ENCODE measurements around the gene KRTAP20-4. TPM values are rescaled to one million over a fixed set of nuclear protein-coding genes. Genes with fewer than 3 reads are reported as not detected.

KRTAP20-4 gene
- total and polyA plus RNA-seq, 2 donors (not counting 1 experiment from before 2014, with no cell fraction given) = not detected

DNA sequence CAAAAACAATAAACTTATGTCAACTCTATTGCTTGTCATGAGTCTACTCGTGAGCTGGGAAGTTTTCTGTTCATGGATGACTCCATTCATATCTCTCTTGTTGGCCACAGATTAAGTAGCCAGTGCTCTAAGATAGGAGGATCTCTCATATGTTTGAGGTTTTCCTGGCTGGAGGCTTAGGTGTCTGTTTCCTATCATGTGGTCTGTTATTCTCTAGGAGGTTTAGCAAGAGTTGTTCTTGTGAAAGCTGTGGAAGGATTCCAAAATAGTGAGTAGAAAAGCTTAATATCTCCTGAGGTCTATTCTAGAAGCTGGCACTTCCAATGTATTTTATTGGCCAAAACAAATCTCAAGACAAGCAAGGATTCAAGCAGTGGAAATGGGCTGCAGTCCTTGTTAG, 8.8 kb downstream of the KRTAP20-4 start:
- H3K4me2 ChIP-seq (ENCODE audit: extremely low read depth, insufficient read depth, low read length) = no peak overlapping the region
- no peaks in the 10 kb centered on the region for H3K36me3 ChIP-seq (ENCODE audit: control insufficient read depth, insufficient read depth, low read length)
- no peaks in the 10 kb centered on the region for H3K27me3 ChIP-seq (ENCODE audit: control insufficient read depth, insufficient read depth, low read length)
- H3K79me2 ChIP-seq (ENCODE audit: control insufficient read depth, insufficient read depth, low read length) = no peaks in the 10 kb centered on the region
- H3K27ac ChIP-seq (ENCODE audit: insufficient read depth, low read length) = no peak overlapping the region
- no peaks in the 10 kb centered on the region for H4K20me1 ChIP-seq (ENCODE audit: control insufficient read depth, extremely low read depth, insufficient read depth, low read length)
- no peak for DNase-seq (ENCODE audit: low read depth in 2 of 2)
- no peaks in the 10 kb centered on the region for H3K9me3 ChIP-seq (ENCODE audit: control insufficient read depth, insufficient read depth, low read depth, low read length)
- no peak overlapping the region for H3K4me3 ChIP-seq (replicated peaks in 1 of 4; ENCODE audit: control extremely low read depth in 1 of 4, insufficient read depth in 1 of 4, low read depth in 3 of 4, low read length in 4 of 4)
- no peak overlapping the region for H3K9ac ChIP-seq (ENCODE audit: insufficient read depth, low read length)
- H2AFZ ChIP-seq (ENCODE audit: low read length) = no peak overlapping the region
- TF ChIP-seq, protein P1, sequence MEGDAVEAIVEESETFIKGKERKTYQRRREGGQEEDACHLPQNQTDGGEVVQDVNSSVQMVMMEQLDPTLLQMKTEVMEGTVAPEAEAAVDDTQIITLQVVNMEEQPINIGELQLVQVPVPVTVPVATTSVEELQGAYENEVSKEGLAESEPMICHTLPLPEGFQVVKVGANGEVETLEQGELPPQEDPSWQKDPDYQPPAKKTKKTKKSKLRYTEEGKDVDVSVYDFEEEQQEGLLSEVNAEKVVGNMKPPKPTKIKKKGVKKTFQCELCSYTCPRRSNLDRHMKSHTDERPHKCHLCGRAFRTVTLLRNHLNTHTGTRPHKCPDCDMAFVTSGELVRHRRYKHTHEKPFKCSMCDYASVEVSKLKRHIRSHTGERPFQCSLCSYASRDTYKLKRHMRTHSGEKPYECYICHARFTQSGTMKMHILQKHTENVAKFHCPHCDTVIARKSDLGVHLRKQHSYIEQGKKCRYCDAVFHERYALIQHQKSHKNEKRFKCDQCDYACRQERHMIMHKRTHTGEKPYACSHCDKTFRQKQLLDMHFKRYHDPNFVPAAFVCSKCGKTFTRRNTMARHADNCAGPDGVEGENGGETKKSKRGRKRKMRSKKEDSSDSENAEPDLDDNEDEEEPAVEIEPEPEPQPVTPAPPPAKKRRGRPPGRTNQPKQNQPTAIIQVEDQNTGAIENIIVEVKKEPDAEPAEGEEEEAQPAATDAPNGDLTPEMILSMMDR (conservative IDR thresholded peaks at IDR 0.05 in 1 of 2, IDR thresholded peaks at IDR 0.05 in 1 of 2; ENCODE audit: low read depth in 1 of 2, low read length in 2 of 2) = no peak
- no peak for TF ChIP-seq EZH2 (IDR thresholded peaks at IDR 0.05; ENCODE audit: low read length, missing control alignments)
- no peaks in the 10 kb centered on the region for H3K4me1 ChIP-seq (ENCODE audit: control insufficient read depth, extremely low read depth, insufficient read depth, low read length)

- Histone ChIP-seq H2AFZ (ENCODE audit: low read length) (no peak within 1 kb of the TSS), H3K79me2 (ENCODE audit: control insufficient read depth, insufficient read depth, low read length) (no peaks in the 10 kb centered on the region), H3K27me3 (ENCODE audit: control insufficient read depth, insufficient read depth, low read length) (no peaks in the 10 kb centered on the region), H3K4me2 (ENCODE audit: extremely low read depth, insufficient read depth, low read length) (no peak within 1 kb of the TSS), H3K4me3 (replicated peaks in 1 of 4; ENCODE audit: control extremely low read depth in 1 of 4, insufficient read depth in 1 of 4, low read depth in 3 of 4, low read length in 4 of 4) (no peak within 1 kb of the TSS), H3K4me1 (ENCODE audit: control insufficient read depth, extremely low read depth, insufficient read depth, low read length) (no peaks in the 10 kb centered on the region), H3K9ac (ENCODE audit: insufficient read depth, low read length) (no peak within 1 kb of the TSS), H3K36me3 (ENCODE audit: control insufficient read depth, insufficient read depth, low read length) (no peaks in the 10 kb centered on the region), H4K20me1 (ENCODE audit: control insufficient read depth, extremely low read depth, insufficient read depth, low read length) (no peaks in the 10 kb centered on the region), H3K27ac (ENCODE audit: insufficient read depth, low read length) (no peak within 1 kb of the TSS), H3K9me3 (ENCODE audit: control insufficient read depth, insufficient read depth, low read depth, low read length) (no peaks in the 10 kb centered on the region)
- no peak for DNase-seq (ENCODE audit: low read depth in 2 of 2)
- TF ChIP-seq, protein P1 (conservative IDR thresholded peaks at IDR 0.05 in 1 of 2, IDR thresholded peaks at IDR 0.05 in 1 of 2; ENCODE audit: low read depth in 1 of 2, low read length in 2 of 2) = no peak
- no peak for TF ChIP-seq EZH2 (IDR thresholded peaks at IDR 0.05; ENCODE audit: low read length, missing control alignments)
Measured at GRCh38 chr21:30634906-30635305, 14.5 kb downstream of the KRTAP20-4 start, which contains the start of gene KRTAP20-2. Gene KRTAP20-2, plus strand, starts transcription at chr21:30635206. Its CDS starts 58 bp downstream, at chr21:30635264.

GRCh38 chr21:30638686-30639085, 18.3 kb downstream of the KRTAP20-4 start:
- DNase-seq (ENCODE audit: low read depth in 2 of 2) = no peak
- Histone ChIP-seq H3K4me1 (ENCODE audit: control insufficient read depth, extremely low read depth, insufficient read depth, low read length) (no peaks in the 10 kb centered on the region), H3K27me3 (ENCODE audit: control insufficient read depth, insufficient read depth, low read length) (no peaks in the 10 kb centered on the region), H3K4me3 (replicated peaks in 1 of 4; ENCODE audit: control extremely low read depth in 1 of 4, insufficient read depth in 1 of 4, low read depth in 3 of 4, low read length in 4 of 4) (no peak overlapping the region), H3K4me2 (ENCODE audit: extremely low read depth, insufficient read depth, low read length) (no peak overlapping the region), H2AFZ (ENCODE audit: low read length) (no peak overlapping the region), H3K36me3 (ENCODE audit: control insufficient read depth, insufficient read depth, low read length) (no peaks in the 10 kb centered on the region), H3K9ac (ENCODE audit: insufficient read depth, low read length) (no peak overlapping the region), H3K27ac (ENCODE audit: insufficient read depth, low read length) (no peak overlapping the region), H3K79me2 (ENCODE audit: control insufficient read depth, insufficient read depth, low read length) (no peaks in the 10 kb centered on the region), H3K9me3 (ENCODE audit: control insufficient read depth, insufficient read depth, low read depth, low read length) (no peaks in the 10 kb centered on the region), H4K20me1 (ENCODE audit: control insufficient read depth, extremely low read depth, insufficient read depth, low read length) (no peaks in the 10 kb centered on the region)
- TF ChIP-seq EZH2 (IDR thresholded peaks at IDR 0.05; ENCODE audit: low read length, missing control alignments) = no peak
- TF ChIP-seq, protein P1 (conservative IDR thresholded peaks at IDR 0.05 in 1 of 2, IDR thresholded peaks at IDR 0.05 in 1 of 2; ENCODE audit: low read depth in 1 of 2, low read length in 2 of 2) = no peak

Measured in fibroblast of lung (primary cell).